WERI-Rb-1 (cell line): Measurements from ENCODE around the gene UBE2J1.

Experiments
- DNase-seq: peaks from one replicate; pipeline ENCODE4 v3.0.0-alpha.2; 2020
- H3K27ac ChIP-seq: fragments of 250-450 bp; sonication (Bioruptor Pico); 2 replicates; pipeline ENCODE4 v1.5.1; 2020; ENCODE audit warnings: mild to moderate bottlenecking, moderate library complexity
- H3K27me3 ChIP-seq: fragments of 250-450 bp; sonication (Bioruptor Pico); 2 replicates; pipeline ENCODE4 v1.5.1; 2021; ENCODE audit warnings: mild to moderate bottlenecking, low read depth, moderate library complexity; ENCODE audit not compliant: insufficient read depth, severe bottlenecking
- H3K36me3 ChIP-seq: fragments of 250-450 bp; sonication (Bioruptor Pico); 2 replicates; pipeline ENCODE4 v1.5.1; 2020; ENCODE audit warnings: mild to moderate bottlenecking, moderate library complexity
- H3K4me3 ChIP-seq: 2 replicates; pipeline ENCODE4 v1.5.1; 2011; ENCODE audit warnings: low read depth, mild to moderate bottlenecking, control low read depth, low read length
- H3K9me3 ChIP-seq: fragments of 250-450 bp; sonication (Bioruptor Pico); 2 replicates; pipeline ENCODE4 v1.5.1; 2021; ENCODE audit warnings: mild to moderate bottlenecking, moderate library complexity; ENCODE audit not compliant: severe bottlenecking
- CTCF ChIP-seq: IDR thresholded peaks from 2 replicates; pipeline ENCODE4 v1.5.1; 2011; ENCODE audit warnings: low read depth, mild to moderate bottlenecking, control low read depth, inconsistent platforms, low read length

Gene UBE2J1

GRCh38 chr6:89372506-89372901, 20.0 kb upstream of the UBE2J1 start:
- H3K36me3 ChIP-seq, result peaks cover 16% of the 10 kb centered on the region
- H3K27me3 ChIP-seq, result no peaks in the 10 kb centered on the region
- no peak overlapping the region for H3K27ac ChIP-seq
- no peak overlapping the region for H3K4me3 ChIP-seq
- no peaks in the 10 kb centered on the region for H3K9me3 ChIP-seq
- no peak for TF ChIP-seq CTCF
- no peak for DNase-seq

GRCh38 chr6:89371849-89372505, 19.5 kb upstream of the UBE2J1 start:
- Histone ChIP-seq H3K4me3 (no peak overlapping the region), H3K27ac (no peak overlapping the region), H3K9me3 (no peaks in the 10 kb centered on the region), H3K36me3 (peaks cover 16% of the 10 kb centered on the region), H3K27me3 (no peaks in the 10 kb centered on the region)
- peak; percentile 96 for TF ChIP-seq CTCF
- DNase-seq, result peak; percentile 76

- DNase-seq, result peak; percentile 64
- TF ChIP-seq CTCF, result peak; percentile 45
- Histone ChIP-seq H3K9me3 (no peaks in the 10 kb centered on the region), H3K36me3 (peaks cover 16% of the 10 kb centered on the region), H3K27ac (no peak overlapping the region), H3K27me3 (no peaks in the 10 kb centered on the region), H3K4me3 (no peak overlapping the region)
Observed at GRCh38 chr6:89368999-89369398, 16.5 kb upstream of the UBE2J1 start.

GRCh38 chr6:89368107-89368506, 15.6 kb upstream of the UBE2J1 start:
- peaks cover 16% of the 10 kb centered on the region for H3K36me3 ChIP-seq
- H3K27ac ChIP-seq, result no peak overlapping the region
- peak; percentile 66 for DNase-seq
- no peaks in the 10 kb centered on the region for H3K9me3 ChIP-seq
- peak; percentile 60; the same call in 1 of the 2 replicates for TF ChIP-seq CTCF
- H3K27me3 ChIP-seq, result no peaks in the 10 kb centered on the region
- H3K4me3 ChIP-seq, result no peak overlapping the region

GRCh38 chr6:89364586-89364985, 12.1 kb upstream of the UBE2J1 start:
- Histone ChIP-seq H3K36me3 (peaks cover 6% of the 10 kb centered on the region; the same call in 1 of the 2 replicates), H3K4me3 (no peak overlapping the region), H3K27ac (no peak overlapping the region), H3K9me3 (no peaks in the 10 kb centered on the region), H3K27me3 (no peaks in the 10 kb centered on the region)
- TF ChIP-seq CTCF, result no peak
- DNase-seq, result no peak

GRCh38 chr6:89361171-89361570, 8.6 kb upstream of the UBE2J1 start:
- Histone ChIP-seq H3K4me3 (no peak overlapping the region), H3K36me3 (no peaks in the 10 kb centered on the region), H3K9me3 (no peaks in the 10 kb centered on the region), H3K27ac (no peak overlapping the region), H3K27me3 (no peaks in the 10 kb centered on the region)
- DNase-seq, result no peak
- TF ChIP-seq CTCF, result no peak
